Measurements from ENCODE around the gene B4GALT2.
A peak's percentile ranks its signal among the peaks of the same experiment; 100 is the strongest.

Gene B4GALT2

DNA sequence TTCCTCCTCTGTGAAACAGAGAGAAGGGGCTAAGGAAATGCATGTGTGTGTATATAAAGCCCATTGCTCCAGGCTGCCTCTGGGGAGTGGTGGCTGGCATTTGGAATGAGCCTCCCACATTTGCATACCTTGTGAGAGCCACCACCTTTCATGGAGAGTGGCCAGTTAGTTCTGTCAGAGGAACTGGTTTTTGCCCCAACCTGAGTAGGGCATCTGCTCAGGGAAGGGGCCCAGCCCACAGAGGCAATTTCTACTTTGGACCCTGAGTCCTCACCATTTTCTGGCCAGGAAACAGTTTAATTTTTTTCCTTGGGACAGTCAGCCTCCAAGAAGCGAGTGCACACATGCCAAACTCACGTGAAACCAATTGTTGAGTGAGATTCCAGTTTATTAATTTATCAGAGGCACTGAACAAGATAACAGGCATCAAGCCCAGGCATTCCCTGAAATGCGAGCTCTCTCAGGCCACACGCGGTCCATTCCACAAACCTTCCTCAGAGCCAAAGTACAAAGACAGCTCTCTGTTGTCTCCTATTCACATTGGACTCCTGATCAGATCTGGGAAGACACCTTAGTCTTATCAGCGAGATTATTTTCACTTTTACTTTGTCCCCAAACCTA is 53.3 kb downstream of the B4GALT2 start:
- H3K4me1 ChIP-seq (ENCODE audit: control insufficient read depth, insufficient read depth, low read length) = peaks cover 56% of the 10 kb centered on the region
- H3K27me3 ChIP-seq (ENCODE audit: control insufficient read depth in 1 of 2, insufficient read depth in 2 of 2, low read length in 2 of 2) = no peaks in the 10 kb centered on the region
- H3K4me3 ChIP-seq (ENCODE audit: low read length in 2 of 2) = no peak overlapping the region
- peak overlapping the region; percentile 58 for H3K27ac ChIP-seq (ENCODE audit: low read length)
- no peaks in the 10 kb centered on the region for H3K36me3 ChIP-seq (ENCODE audit: control insufficient read depth in 2 of 2, insufficient read depth in 2 of 2, low read length in 2 of 2)
- H3K9ac ChIP-seq (ENCODE audit: low read length in 2 of 2) = no peak overlapping the region
- H3K9me3 ChIP-seq (ENCODE audit: control insufficient read depth in 2 of 2, low read length in 2 of 2) = no peaks in the 10 kb centered on the region

- H3K27me3 ChIP-seq (ENCODE audit: control insufficient read depth in 1 of 2, insufficient read depth in 2 of 2, low read length in 2 of 2) = no peaks in the 10 kb centered on the region
- H3K27ac ChIP-seq (ENCODE audit: low read length) = peak overlapping the region; percentile 58
- H3K4me3 ChIP-seq (ENCODE audit: low read length in 2 of 2) = no peak overlapping the region
- H3K4me1 ChIP-seq (ENCODE audit: control insufficient read depth, insufficient read depth, low read length) = peaks cover 56% of the 10 kb centered on the region
- H3K9me3 ChIP-seq (ENCODE audit: control insufficient read depth in 2 of 2, low read length in 2 of 2) = no peaks in the 10 kb centered on the region
- H3K36me3 ChIP-seq (ENCODE audit: control insufficient read depth in 2 of 2, insufficient read depth in 2 of 2, low read length in 2 of 2) = no peaks in the 10 kb centered on the region
- peak overlapping the region in 1 of 2 donors; percentile 21 for H3K9ac ChIP-seq (ENCODE audit: low read length in 2 of 2)
These were observed 54.1 kb downstream of the B4GALT2 start for GRCh38 chr1:44033041-44033575.

DNA sequence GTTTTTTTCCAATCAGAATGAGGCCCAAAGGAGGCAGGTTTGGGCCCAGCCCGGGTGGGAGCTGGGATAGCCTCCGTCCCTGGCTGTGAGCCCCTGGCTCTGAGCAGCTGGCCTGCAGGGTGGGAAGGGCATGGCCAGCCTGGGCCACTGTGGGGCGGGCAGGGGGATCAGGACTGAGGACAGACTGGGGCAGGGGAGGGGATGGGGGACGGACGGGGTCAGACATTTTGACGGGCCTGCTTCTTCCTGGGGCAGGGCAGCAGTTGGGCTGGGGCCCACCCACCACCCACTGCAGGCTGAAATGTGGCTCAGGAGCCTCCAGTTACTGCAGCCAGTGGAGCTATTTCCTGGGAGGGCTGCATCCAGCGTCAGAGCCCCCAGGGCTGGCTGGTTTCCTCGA is 54.7 kb downstream of the B4GALT2 start:
- Histone ChIP-seq H3K9ac (ENCODE audit: low read length in 2 of 2) (no peak overlapping the region), H3K36me3 (ENCODE audit: control insufficient read depth in 2 of 2, insufficient read depth in 2 of 2, low read length in 2 of 2) (no peaks in the 10 kb centered on the region), H3K9me3 (ENCODE audit: control insufficient read depth in 2 of 2, low read length in 2 of 2) (no peaks in the 10 kb centered on the region), H3K27ac (ENCODE audit: low read length) (peak overlapping the region; percentile 55), H3K4me1 (ENCODE audit: control insufficient read depth, insufficient read depth, low read length) (peaks cover 56% of the 10 kb centered on the region), H3K27me3 (ENCODE audit: control insufficient read depth in 1 of 2, insufficient read depth in 2 of 2, low read length in 2 of 2) (no peaks in the 10 kb centered on the region), H3K4me3 (ENCODE audit: low read length in 2 of 2) (no peak overlapping the region)

DNA sequence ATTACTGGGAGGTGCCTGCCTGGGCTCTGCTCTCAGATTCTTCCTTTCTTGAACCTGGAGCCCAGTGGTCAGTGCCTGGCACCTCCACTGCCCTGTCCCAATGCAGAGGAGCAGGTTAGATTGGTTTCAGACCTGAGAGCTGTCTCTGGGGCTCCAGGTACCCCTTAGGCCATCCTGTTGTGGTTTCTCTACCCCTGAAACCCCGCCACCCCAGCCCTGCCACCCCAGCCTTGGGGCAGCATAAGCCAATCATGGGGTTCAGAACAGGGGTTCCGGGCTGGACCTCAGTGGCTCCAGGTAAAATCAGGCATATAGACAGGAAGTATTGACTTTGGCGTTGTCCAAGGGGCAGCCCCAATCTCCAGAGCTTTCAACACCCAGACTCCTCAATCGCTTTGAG is 55.4 kb downstream of the B4GALT2 start:
- peaks cover 52% of the 10 kb centered on the region for H3K4me1 ChIP-seq (ENCODE audit: control insufficient read depth, insufficient read depth, low read length)
- H3K9me3 ChIP-seq (ENCODE audit: control insufficient read depth in 2 of 2, low read length in 2 of 2) = no peaks in the 10 kb centered on the region
- H3K4me3 ChIP-seq (ENCODE audit: low read length in 2 of 2) = no peak overlapping the region
- H3K27ac ChIP-seq (ENCODE audit: low read length) = peak overlapping the region; percentile 55
- no peak overlapping the region for H3K9ac ChIP-seq (ENCODE audit: low read length in 2 of 2)
- no peaks in the 10 kb centered on the region for H3K36me3 ChIP-seq (ENCODE audit: control insufficient read depth in 2 of 2, insufficient read depth in 2 of 2, low read length in 2 of 2)
- no peaks in the 10 kb centered on the region for H3K27me3 ChIP-seq (ENCODE audit: control insufficient read depth in 1 of 2, insufficient read depth in 2 of 2, low read length in 2 of 2)

GRCh38 chr1:44034976-44035716 is 56.1 kb downstream of the B4GALT2 start:
- Histone ChIP-seq H3K4me3 (ENCODE audit: low read length in 2 of 2) (no peak overlapping the region), H3K27me3 (ENCODE audit: control insufficient read depth in 1 of 2, insufficient read depth in 2 of 2, low read length in 2 of 2) (no peaks in the 10 kb centered on the region), H3K36me3 (ENCODE audit: control insufficient read depth in 2 of 2, insufficient read depth in 2 of 2, low read length in 2 of 2) (no peaks in the 10 kb centered on the region), H3K9ac (ENCODE audit: low read length in 2 of 2) (peak overlapping the region in 1 of 2 donors; percentile 13), H3K27ac (ENCODE audit: low read length) (peak overlapping the region; percentile 55), H3K9me3 (ENCODE audit: control insufficient read depth in 2 of 2, low read length in 2 of 2) (no peaks in the 10 kb centered on the region), H3K4me1 (ENCODE audit: control insufficient read depth, insufficient read depth, low read length) (peaks cover 49% of the 10 kb centered on the region)

GRCh38 chr1:44035726-44036408 is 56.9 kb downstream of the B4GALT2 start:
- peak overlapping the region in 1 of 2 donors; percentile 13 for H3K9ac ChIP-seq (ENCODE audit: low read length in 2 of 2)
- H3K27ac ChIP-seq (ENCODE audit: low read length) = peak overlapping the region; percentile 55
- no peak overlapping the region for H3K4me3 ChIP-seq (ENCODE audit: low read length in 2 of 2)
- no peaks in the 10 kb centered on the region for H3K9me3 ChIP-seq (ENCODE audit: control insufficient read depth in 2 of 2, low read length in 2 of 2)
- H3K27me3 ChIP-seq (ENCODE audit: control insufficient read depth in 1 of 2, insufficient read depth in 2 of 2, low read length in 2 of 2) = no peaks in the 10 kb centered on the region
- H3K36me3 ChIP-seq (ENCODE audit: control insufficient read depth in 2 of 2, insufficient read depth in 2 of 2, low read length in 2 of 2) = no peaks in the 10 kb centered on the region
- peaks cover 49% of the 10 kb centered on the region for H3K4me1 ChIP-seq (ENCODE audit: control insufficient read depth, insufficient read depth, low read length)

- Histone ChIP-seq H3K4me1 (ENCODE audit: control insufficient read depth, insufficient read depth, low read length) (peaks cover 44% of the 10 kb centered on the region), H3K9ac (ENCODE audit: low read length in 2 of 2) (no peak overlapping the region), H3K27ac (ENCODE audit: low read length) (peak overlapping the region; percentile 55)
These were observed 57.6 kb downstream of the B4GALT2 start for GRCh38 chr1:44036409-44037139.

DNA sequence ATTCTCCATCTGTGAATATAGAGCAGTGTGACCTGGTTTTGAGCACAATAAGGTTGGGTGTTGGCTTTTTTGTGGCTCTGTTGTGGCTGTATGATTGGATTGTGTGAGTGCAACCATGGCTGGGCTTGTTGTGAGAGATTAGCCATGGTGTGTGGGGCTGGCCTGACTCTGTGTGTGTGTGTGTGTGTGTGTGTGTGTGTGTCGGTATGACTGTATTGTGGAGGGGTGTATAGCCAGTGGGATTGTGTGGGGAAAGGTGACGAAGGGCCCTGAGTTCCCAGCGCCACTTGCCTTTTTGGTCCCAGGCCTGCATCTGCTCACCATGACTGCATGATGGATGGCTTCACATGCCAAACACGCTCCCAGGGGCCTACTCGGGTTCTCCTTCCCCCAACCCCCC is 58.1 kb downstream of the B4GALT2 start:
- Histone ChIP-seq H3K9me3 (ENCODE audit: control insufficient read depth in 2 of 2, low read length in 2 of 2) (no peaks in the 10 kb centered on the region), H3K4me1 (ENCODE audit: control insufficient read depth, insufficient read depth, low read length) (peaks cover 38% of the 10 kb centered on the region), H3K27me3 (ENCODE audit: control insufficient read depth in 1 of 2, insufficient read depth in 2 of 2, low read length in 2 of 2) (no peaks in the 10 kb centered on the region), H3K27ac (ENCODE audit: low read length) (no peak overlapping the region), H3K36me3 (ENCODE audit: control insufficient read depth in 2 of 2, insufficient read depth in 2 of 2, low read length in 2 of 2) (no peaks in the 10 kb centered on the region), H3K9ac (ENCODE audit: low read length in 2 of 2) (no peak overlapping the region), H3K4me3 (ENCODE audit: low read length in 2 of 2) (no peak overlapping the region)

More at GRCh38 chr1:44036409-44037139, 57.6 kb downstream of the B4GALT2 start:
- no peaks in the 10 kb centered on the region for H3K27me3 ChIP-seq (ENCODE audit: control insufficient read depth in 1 of 2, insufficient read depth in 2 of 2, low read length in 2 of 2)
- no peak overlapping the region for H3K4me3 ChIP-seq (ENCODE audit: low read length in 2 of 2)
- no peaks in the 10 kb centered on the region for H3K36me3 ChIP-seq (ENCODE audit: control insufficient read depth in 2 of 2, insufficient read depth in 2 of 2, low read length in 2 of 2)
- no peaks in the 10 kb centered on the region for H3K9me3 ChIP-seq (ENCODE audit: control insufficient read depth in 2 of 2, low read length in 2 of 2)

GRCh38 chr1:44038876-44039657 is 60.1 kb downstream of the B4GALT2 start:
- H3K27ac ChIP-seq (ENCODE audit: low read length) = no peak overlapping the region
- no peaks in the 10 kb centered on the region for H3K36me3 ChIP-seq (ENCODE audit: control insufficient read depth in 2 of 2, insufficient read depth in 2 of 2, low read length in 2 of 2)
- no peak overlapping the region for H3K4me3 ChIP-seq (ENCODE audit: low read length in 2 of 2)
- H3K4me1 ChIP-seq (ENCODE audit: control insufficient read depth, insufficient read depth, low read length) = peaks cover 27% of the 10 kb centered on the region
- H3K9ac ChIP-seq (ENCODE audit: low read length in 2 of 2) = no peak overlapping the region
- H3K27me3 ChIP-seq (ENCODE audit: control insufficient read depth in 1 of 2, insufficient read depth in 2 of 2, low read length in 2 of 2) = no peaks in the 10 kb centered on the region
- no peaks in the 10 kb centered on the region for H3K9me3 ChIP-seq (ENCODE audit: control insufficient read depth in 2 of 2, low read length in 2 of 2)

DNA sequence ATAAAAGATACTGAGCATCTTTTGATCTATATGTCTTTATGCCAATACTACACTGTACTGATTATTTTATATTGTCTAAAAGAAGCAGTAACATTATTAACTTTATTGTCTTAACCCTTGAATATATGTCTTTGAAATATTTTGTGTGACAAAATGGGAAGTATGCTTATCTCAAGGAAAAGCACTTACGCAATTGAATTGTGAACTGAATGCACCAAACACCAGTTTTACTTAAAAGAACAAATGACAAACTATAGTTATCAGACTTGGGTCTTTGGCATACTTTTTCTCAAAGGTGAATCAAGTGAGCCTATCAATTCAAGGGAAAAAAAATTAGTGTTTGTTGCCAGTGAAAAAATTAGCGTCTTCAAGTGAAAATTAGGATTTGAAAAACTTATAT is 61.4 kb downstream of the B4GALT2 start:
- H3K27ac ChIP-seq (ENCODE audit: low read length) = no peak overlapping the region
- H3K4me3 ChIP-seq (ENCODE audit: low read length in 2 of 2) = no peak overlapping the region
- H3K9me3 ChIP-seq (ENCODE audit: control insufficient read depth in 2 of 2, low read length in 2 of 2) = no peaks in the 10 kb centered on the region
- no peaks in the 10 kb centered on the region for H3K36me3 ChIP-seq (ENCODE audit: control insufficient read depth in 2 of 2, insufficient read depth in 2 of 2, low read length in 2 of 2)
- no peak overlapping the region for H3K9ac ChIP-seq (ENCODE audit: low read length in 2 of 2)
- no peaks in the 10 kb centered on the region for H3K27me3 ChIP-seq (ENCODE audit: control insufficient read depth in 1 of 2, insufficient read depth in 2 of 2, low read length in 2 of 2)
- peaks cover 19% of the 10 kb centered on the region for H3K4me1 ChIP-seq (ENCODE audit: control insufficient read depth, insufficient read depth, low read length)
